HCT116 (cell line): ENCODE results near the gene BSPRY.

Experiments used
- CTCF ChIP-seq, 3 experiments: fragments of 200-600 bp in 1 of 3; sonication (generic) in 1 of 3; IDR thresholded peaks in 2 of 3; conservative IDR thresholded peaks in 1 of 3; 2 replicates each; pipeline ENCODE4 v1.5.1; 2012 to 2017; ENCODE audit warnings: low read depth in 2 of 3, low read length in 2 of 3, antibody characterized with exemption in 1 of 3, borderline replicate concordance in 1 of 3, control low read depth in 1 of 3, mild to moderate bottlenecking in 1 of 3, mixed read lengths in 1 of 3, mixed run types in 1 of 3, moderate library complexity in 1 of 3; ENCODE audit not compliant: insufficient read depth in 1 of 3
- EZH2 ChIP-seq: fragments of 200-600 bp; sonication (generic); IDR thresholded peaks from 2 replicates; pipeline ENCODE4 v1.6.1; 2017; ENCODE audit warnings: antibody characterized with exemption, mixed run types
- POLR2AphosphoS5 ChIP-seq: IDR thresholded peaks from 2 replicates; pipeline ENCODE4 v1.6.1; 2011; ENCODE audit warnings: mild to moderate bottlenecking, low read depth, low read length, moderate library complexity
- RAD21 ChIP-seq: IDR thresholded peaks from 2 replicates; pipeline ENCODE4 v1.6.1; 2012; ENCODE audit warnings: low read depth, mild to moderate bottlenecking

GRCh38 chr9:113376634-113377567 is 27.6 kb downstream of the BSPRY start, which contains the start of gene HDHD3:
- TF ChIP-seq RAD21 (no peak), CTCF (IDR thresholded peaks at IDR 0.05 in 2 of 3, conservative IDR thresholded peaks at IDR 0.05 in 1 of 3; ENCODE audit: borderline replicate concordance in 1 of 3, insufficient read depth in 1 of 3, low read depth in 2 of 3, low read length in 2 of 3) (no peak), EZH2 (no peak), POLR2AphosphoS5 (peak; percentile 98)
